HL-60 (cell line): ENCODE data around the gene TEDC1.

ENCODE experiments used
- POLR2AphosphoS5 ChIP-seq: IDR thresholded peaks from 2 replicates; pipeline ENCODE4 v1.6.1; 2012; ENCODE audit warnings: low read depth
- REST ChIP-seq: IDR thresholded peaks from 2 replicates; pipeline ENCODE4 v1.6.1; 2012; ENCODE audit warnings: low read depth; ENCODE audit not compliant: insufficient replicate concordance
- TF ChIP-seq, protein P1 (sequence below): IDR thresholded peaks from one replicate; pipeline ENCODE4 v1.5.1; 2011; ENCODE audit warnings: low read length, control low read depth, inconsistent platforms; ENCODE audit not compliant: insufficient read depth

GRCh38 chr14:105478398-105479251, 12.4 kb upstream of the TEDC1 start:
- TF ChIP-seq, protein P1, sequence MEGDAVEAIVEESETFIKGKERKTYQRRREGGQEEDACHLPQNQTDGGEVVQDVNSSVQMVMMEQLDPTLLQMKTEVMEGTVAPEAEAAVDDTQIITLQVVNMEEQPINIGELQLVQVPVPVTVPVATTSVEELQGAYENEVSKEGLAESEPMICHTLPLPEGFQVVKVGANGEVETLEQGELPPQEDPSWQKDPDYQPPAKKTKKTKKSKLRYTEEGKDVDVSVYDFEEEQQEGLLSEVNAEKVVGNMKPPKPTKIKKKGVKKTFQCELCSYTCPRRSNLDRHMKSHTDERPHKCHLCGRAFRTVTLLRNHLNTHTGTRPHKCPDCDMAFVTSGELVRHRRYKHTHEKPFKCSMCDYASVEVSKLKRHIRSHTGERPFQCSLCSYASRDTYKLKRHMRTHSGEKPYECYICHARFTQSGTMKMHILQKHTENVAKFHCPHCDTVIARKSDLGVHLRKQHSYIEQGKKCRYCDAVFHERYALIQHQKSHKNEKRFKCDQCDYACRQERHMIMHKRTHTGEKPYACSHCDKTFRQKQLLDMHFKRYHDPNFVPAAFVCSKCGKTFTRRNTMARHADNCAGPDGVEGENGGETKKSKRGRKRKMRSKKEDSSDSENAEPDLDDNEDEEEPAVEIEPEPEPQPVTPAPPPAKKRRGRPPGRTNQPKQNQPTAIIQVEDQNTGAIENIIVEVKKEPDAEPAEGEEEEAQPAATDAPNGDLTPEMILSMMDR: no peak
- no peak for TF ChIP-seq POLR2AphosphoS5
- no peak for TF ChIP-seq REST
